ENCODE measurements around the gene ZNF316. TPM values are rescaled to one million over a fixed set of nuclear protein-coding genes. Genes with fewer than 3 reads are reported as not detected.

The ZNF316 gene
- 10.1 and 16.7 TPM in 2 replicates for total RNA-seq

GRCh38 chr7:6636741-6637543 lies at the start of gene ZNF316:
Gene ZNF316 (plus strand): TSS chr7:6637318. CDS start chr7:6642410, 5,092 bp downstream.

DNA sequence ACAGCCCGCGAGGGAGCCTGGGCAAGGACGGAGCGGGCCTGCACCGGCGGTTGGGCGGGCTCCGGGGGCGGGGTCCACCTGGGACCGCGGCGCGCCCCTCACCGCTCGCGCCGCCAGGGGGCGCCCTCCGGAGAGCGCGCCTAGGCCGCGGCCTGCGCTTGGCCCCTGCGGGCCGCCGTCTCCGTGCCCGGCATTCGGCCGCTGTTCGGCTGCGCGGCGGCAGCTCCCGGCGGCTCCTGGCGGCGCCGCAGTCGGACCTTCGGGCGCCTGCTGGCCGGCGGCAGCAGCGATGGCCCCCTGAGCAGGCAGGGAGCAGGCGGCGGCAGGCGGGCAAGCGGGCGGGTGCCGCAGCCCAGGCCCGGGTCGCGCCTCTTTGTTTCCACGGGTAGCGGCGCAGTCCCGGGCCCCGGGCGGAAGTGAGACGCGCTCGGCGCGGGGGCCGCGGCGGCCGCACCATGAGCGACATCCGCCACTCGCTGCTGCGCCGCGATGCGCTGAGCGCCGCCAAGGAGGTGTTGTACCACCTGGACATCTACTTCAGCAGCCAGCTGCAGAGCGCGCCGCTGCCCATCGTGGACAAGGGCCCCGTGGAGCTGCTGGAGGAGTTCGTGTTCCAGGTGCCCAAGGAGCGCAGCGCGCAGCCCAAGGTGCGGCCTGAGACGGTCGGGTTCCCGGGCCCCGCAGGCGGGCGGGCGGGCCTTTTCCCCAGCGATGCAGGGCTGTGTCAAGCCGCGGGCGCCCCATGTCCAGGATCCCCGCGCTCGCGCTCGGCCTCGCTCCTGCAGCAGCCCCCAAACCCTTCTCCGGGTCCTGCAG lies 47.1 kb upstream of the ZNF316 start, which contains the start of gene INTS15:
Gene INTS15 (plus strand): TSS at position 193 of the 816 bp plus-strand sequence. CDS start 263 bp downstream, at position 456.

GRCh38 chr7:6614953-6615722 lies 22.0 kb upstream of the ZNF316 start, which contains the start of gene ZNF853:
Gene ZNF853 (plus strand): TSS chr7:6615610. CDS start chr7:6616175, 565 bp downstream.

Other genes starting within 250 kb of the ZNF316 start
- 9.0 and 13.2 TPM in 2 replicates for gene DAGLB, start 189.4 kb upstream of the ZNF316 start, total RNA-seq
- gene KDELR2, start 153.2 kb upstream of the ZNF316 start, total RNA-seq, result 167 and 248 TPM in 2 replicates
- gene GRID2IP, start 85.9 kb upstream of the ZNF316 start, total RNA-seq, result 0.09 TPM in 1 of 2 replicates, not detected in the other
- gene ZDHHC4, start 59.9 kb upstream of the ZNF316 start, total RNA-seq, result 65.7 and 79.8 TPM in 2 replicates
- 24.2 and 24.9 TPM in 2 replicates for gene INTS15, start 47.3 kb upstream of the ZNF316 start, total RNA-seq
- 2.9 and 3.3 TPM in 2 replicates for gene ZNF853, start 21.7 kb upstream of the ZNF316 start, total RNA-seq
- gene ZNF12, start 69.6 kb downstream of the ZNF316 start, total RNA-seq, result 14.1 and 15.3 TPM in 2 replicates
- gene RSPH10B2, start 116.8 kb downstream of the ZNF316 start, total RNA-seq, result not detected in 2 replicates
- 16.7 and 29.2 TPM in 2 replicates for gene CCZ1B, start 189.0 kb downstream of the ZNF316 start, total RNA-seq

Data from pericardium fibroblast (primary cell).